PFSK-1 (cell line): ENCODE results near the gene GJD2.

ENCODE experiments used
- FOXP2 ChIP-seq: optimal IDR thresholded peaks from 2 replicates; pipeline ENCODE3; 2011; ENCODE audit warnings: borderline replicate concordance, control low read depth, inconsistent platforms; ENCODE audit not compliant: insufficient read depth; ENCODE audit errors: extremely low read length, extremely low read depth
- POLR2AphosphoS5 ChIP-seq: IDR thresholded peaks from 2 replicates; pipeline ENCODE4 v1.6.1; 2012; ENCODE audit warnings: low read depth, mild to moderate bottlenecking, control low read depth, low read length, moderate library complexity
- SIN3A ChIP-seq: IDR thresholded peaks from 2 replicates; pipeline ENCODE4 v1.6.1; 2012; ENCODE audit warnings: mild to moderate bottlenecking, low read length, moderate library complexity, borderline replicate concordance; ENCODE audit not compliant: insufficient read depth
- TAF1 ChIP-seq: IDR thresholded peaks from 2 replicates; pipeline ENCODE4 v1.6.1; 2012; ENCODE audit warnings: low read length, control low read depth, borderline replicate concordance; ENCODE audit not compliant: insufficient read depth
- TF ChIP-seq, protein P1 (sequence below), 2 experiments: IDR thresholded peaks; 2 replicates each; pipeline versions ENCODE4 v1.6.1 to v1.8.0; 2011 to 2012; ENCODE audit warnings: low read depth in 2 of 2, low read length in 2 of 2, control low read depth in 1 of 2, inconsistent platforms in 1 of 2, mild to moderate bottlenecking in 1 of 2, moderate library complexity in 1 of 2; ENCODE audit not compliant: insufficient read depth in 1 of 2

DNA sequence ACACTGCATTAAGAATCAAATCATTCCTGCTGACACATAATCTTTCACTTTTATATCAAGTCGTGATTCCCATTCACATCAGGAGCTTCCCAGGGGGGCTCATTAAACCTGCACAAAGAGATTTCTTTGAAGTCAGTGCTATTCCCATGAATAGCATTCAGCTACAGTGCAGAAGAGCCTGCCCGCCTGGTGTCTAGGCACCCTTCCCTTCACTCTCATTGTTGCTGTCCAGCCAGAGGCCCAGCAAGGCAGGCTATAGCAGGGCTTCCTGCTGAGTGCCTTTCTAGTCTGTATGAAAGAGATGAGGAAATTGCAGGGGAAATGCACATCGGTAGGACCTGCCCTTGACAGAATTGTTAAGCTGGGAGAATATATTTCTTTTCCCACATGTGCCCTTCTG, 4.5 kb upstream of the GJD2 start:
- TF ChIP-seq TAF1 (no peak), FOXP2 (no peak), POLR2AphosphoS5 (no peak), SIN3A (no peak)
- TF ChIP-seq, protein P1, sequence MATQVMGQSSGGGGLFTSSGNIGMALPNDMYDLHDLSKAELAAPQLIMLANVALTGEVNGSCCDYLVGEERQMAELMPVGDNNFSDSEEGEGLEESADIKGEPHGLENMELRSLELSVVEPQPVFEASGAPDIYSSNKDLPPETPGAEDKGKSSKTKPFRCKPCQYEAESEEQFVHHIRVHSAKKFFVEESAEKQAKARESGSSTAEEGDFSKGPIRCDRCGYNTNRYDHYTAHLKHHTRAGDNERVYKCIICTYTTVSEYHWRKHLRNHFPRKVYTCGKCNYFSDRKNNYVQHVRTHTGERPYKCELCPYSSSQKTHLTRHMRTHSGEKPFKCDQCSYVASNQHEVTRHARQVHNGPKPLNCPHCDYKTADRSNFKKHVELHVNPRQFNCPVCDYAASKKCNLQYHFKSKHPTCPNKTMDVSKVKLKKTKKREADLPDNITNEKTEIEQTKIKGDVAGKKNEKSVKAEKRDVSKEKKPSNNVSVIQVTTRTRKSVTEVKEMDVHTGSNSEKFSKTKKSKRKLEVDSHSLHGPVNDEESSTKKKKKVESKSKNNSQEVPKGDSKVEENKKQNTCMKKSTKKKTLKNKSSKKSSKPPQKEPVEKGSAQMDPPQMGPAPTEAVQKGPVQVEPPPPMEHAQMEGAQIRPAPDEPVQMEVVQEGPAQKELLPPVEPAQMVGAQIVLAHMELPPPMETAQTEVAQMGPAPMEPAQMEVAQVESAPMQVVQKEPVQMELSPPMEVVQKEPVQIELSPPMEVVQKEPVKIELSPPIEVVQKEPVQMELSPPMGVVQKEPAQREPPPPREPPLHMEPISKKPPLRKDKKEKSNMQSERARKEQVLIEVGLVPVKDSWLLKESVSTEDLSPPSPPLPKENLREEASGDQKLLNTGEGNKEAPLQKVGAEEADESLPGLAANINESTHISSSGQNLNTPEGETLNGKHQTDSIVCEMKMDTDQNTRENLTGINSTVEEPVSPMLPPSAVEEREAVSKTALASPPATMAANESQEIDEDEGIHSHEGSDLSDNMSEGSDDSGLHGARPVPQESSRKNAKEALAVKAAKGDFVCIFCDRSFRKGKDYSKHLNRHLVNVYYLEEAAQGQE (IDR thresholded peaks at IDR 0.05; ENCODE audit: insufficient read depth in 1 of 2, low read depth in 2 of 2, low read length in 2 of 2): peak; percentile 26 to 74; a peak in 2 of 4 replicates
